ENCODE data around the gene SEPTIN5. TPM values are rescaled to one million over a fixed set of nuclear protein-coding genes. Genes with fewer than 3 reads are reported as not detected.

Gene SEPTIN5
- total RNA-seq, 1 experiment from 2014 or later, result 30.7 TPM

DNA sequence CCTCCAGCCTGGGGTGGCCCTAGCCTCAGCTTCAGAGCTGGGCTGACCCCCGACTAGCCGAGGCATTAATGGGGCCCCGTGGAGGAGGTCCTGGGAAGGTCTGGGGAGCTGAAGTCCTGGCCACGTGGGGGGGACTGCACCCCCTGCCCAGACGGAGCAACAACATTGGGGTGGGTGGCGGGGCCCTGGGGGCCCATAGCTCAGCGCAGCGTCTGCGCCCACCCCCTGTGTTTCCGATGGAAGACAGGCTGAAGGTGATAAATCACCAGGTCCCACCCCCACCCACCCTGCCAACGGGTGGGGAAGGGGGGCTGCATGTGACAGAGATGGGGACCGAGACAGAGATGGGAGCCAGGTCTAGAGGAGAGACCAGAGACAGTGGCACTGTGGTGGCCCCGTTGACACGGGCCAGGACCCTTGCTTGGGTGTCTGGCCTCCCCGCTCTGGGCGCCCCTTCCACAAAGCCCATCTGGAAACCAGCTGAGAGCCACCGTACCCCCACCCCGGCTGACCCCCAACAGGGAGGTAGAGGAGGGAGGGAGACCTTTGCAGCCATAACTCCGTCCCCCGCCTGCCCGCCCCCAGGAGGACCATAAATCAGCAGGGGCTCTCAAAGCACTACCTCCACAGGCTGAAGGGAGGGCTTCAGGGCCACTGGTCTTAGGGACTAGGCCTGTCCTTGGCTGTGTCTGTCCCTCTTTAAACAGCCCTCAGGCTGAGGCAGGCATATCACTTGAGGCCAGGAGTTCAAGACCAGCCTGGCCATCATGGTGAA is 17.2 kb downstream of the SEPTIN5 start:
- no peak overlapping the region for H3K4me3 ChIP-seq
- H3K36me3 ChIP-seq, result no peaks in the 10 kb centered on the region
- no peaks in the 10 kb centered on the region for H3K27me3 ChIP-seq
- H3K9me3 ChIP-seq, result no peaks in the 10 kb centered on the region
- no peak for DNase-seq

GRCh38 chr22:19732403-19733113 is 18.3 kb downstream of the SEPTIN5 start:
- no peak for DNase-seq
- no peaks in the 10 kb centered on the region for H3K27me3 ChIP-seq
- H3K4me3 ChIP-seq, result no peak overlapping the region
- no peaks in the 10 kb centered on the region for H3K36me3 ChIP-seq
- no peaks in the 10 kb centered on the region for H3K9me3 ChIP-seq

- no peak for DNase-seq
- H3K9me3 ChIP-seq, result no peaks in the 10 kb centered on the region
- no peak overlapping the region for H3K4me3 ChIP-seq
- H3K27me3 ChIP-seq, result no peaks in the 10 kb centered on the region
- no peaks in the 10 kb centered on the region for H3K36me3 ChIP-seq
Observed at GRCh38 chr22:19733755-19734154, 19.5 kb downstream of the SEPTIN5 start.

DNA sequence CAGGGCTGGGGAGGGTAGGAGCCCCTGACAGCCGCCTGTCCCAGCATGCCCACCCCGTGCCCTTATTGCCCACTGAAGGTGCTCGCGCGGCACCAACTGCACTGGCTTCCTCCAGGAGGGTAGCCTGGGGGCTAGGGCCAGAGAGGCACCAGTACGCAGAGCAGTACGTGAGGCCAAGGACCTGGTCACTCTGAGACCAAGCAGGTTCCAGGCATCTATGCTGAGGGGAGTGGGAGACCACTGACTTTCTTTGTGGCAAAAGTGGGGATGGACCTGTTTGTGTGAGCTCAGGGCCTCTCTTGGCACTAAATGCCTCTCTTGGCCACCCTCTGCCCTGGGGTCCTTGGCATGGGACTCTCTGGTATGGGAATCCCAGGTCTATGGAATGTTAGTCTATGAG is 19.9 kb downstream of the SEPTIN5 start:
- Histone ChIP-seq H3K36me3 (no peaks in the 10 kb centered on the region), H3K4me3 (no peak overlapping the region), H3K27me3 (no peaks in the 10 kb centered on the region), H3K9me3 (no peaks in the 10 kb centered on the region)
- no peak for DNase-seq

DNA sequence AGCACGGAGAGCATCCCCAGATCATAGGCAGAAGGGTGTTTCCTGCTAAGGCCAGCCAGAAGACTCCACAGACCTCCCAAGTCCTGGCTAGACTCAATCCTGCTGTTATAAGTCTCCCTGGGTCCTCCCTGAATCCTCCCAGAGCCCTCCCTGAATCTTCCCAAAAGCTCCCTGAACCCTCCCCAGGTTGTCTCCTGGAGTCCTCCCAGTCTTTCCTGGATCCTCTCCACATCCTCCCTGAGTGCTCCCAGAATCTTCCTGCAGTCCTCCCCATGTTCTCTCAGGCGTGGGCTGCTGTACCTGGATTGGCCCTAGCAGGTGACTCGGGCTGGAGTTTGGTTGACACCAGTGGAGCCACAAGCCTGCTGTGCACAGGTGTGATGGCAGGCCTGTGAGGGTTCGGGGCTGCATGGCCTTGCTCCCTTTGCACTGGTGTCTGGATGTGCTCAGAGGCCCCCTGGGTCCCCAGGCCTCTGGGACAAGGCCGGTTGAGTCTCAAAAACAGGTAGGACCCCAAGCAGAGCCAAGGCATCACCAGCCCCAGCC is 20.6 kb downstream of the SEPTIN5 start:
- Histone ChIP-seq H3K9me3 (no peaks in the 10 kb centered on the region), H3K36me3 (no peaks in the 10 kb centered on the region), H3K27me3 (no peaks in the 10 kb centered on the region), H3K4me3 (no peak overlapping the region)
- DNase-seq, result no peak

DNA sequence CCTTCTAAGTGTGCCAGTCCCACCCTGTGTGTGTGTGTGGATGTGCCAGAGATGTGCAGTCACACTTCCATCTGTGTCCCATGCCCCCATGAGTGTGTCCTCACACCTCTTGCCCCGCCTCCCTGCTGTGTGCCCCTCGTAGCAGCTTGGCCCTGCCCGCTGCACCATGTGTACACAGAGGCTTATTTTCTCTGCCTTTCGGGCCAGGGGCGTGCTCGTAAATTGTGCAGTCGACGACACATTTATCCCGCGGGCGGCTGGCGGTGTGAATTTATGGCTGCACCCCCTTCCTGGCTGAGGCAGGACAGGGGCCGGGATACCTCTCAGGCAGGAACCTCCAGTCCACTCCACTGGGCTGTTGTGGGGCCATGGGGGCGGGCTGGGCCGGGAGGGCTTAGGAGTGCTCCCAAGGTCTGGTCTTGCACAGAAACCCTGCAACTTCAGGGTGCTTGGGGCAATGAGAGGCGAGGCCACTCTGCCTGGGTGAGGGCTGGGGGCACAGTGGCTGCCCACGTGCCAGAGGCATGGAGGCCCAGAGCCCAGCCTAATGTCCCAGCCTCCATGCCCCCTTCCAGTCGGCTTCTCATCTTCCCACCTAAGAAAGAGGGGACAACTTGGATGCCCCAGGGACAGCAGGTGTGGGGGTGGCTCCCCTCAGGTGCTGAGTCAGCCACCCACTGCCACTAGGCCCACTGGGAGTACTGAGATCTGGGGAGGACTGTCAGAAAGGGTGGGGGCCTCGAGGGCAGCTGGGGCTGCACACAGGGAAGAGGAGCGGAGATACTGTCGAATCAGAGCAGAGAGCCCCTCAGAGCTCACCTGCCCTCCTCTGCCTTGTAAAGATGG is 21.6 kb downstream of the SEPTIN5 start:
- no peak overlapping the region for H3K4me3 ChIP-seq
- no peaks in the 10 kb centered on the region for H3K27me3 ChIP-seq
- no peaks in the 10 kb centered on the region for H3K36me3 ChIP-seq
- no peaks in the 10 kb centered on the region for H3K9me3 ChIP-seq
- DNase-seq, result no peak

- no peaks in the 10 kb centered on the region for H3K36me3 ChIP-seq
- H3K9me3 ChIP-seq, result no peaks in the 10 kb centered on the region
- no peak for DNase-seq
- no peaks in the 10 kb centered on the region for H3K27me3 ChIP-seq
- H3K4me3 ChIP-seq, result no peak overlapping the region
Observed at GRCh38 chr22:19737846-19738663, 23.8 kb downstream of the SEPTIN5 start.

- Histone ChIP-seq H3K27me3 (no peaks in the 10 kb centered on the region), H3K9me3 (no peaks in the 10 kb centered on the region), H3K4me3 (no peak overlapping the region), H3K36me3 (no peaks in the 10 kb centered on the region)
- no peak for DNase-seq
Observed at GRCh38 chr22:19738664-19739447, 24.6 kb downstream of the SEPTIN5 start.

GRCh38 chr22:19739448-19739895 is 25.2 kb downstream of the SEPTIN5 start:
- H3K9me3 ChIP-seq, result no peaks in the 10 kb centered on the region
- H3K4me3 ChIP-seq, result no peak overlapping the region
- no peaks in the 10 kb centered on the region for H3K36me3 ChIP-seq
- H3K27me3 ChIP-seq, result no peaks in the 10 kb centered on the region
- DNase-seq, result no peak

DNA sequence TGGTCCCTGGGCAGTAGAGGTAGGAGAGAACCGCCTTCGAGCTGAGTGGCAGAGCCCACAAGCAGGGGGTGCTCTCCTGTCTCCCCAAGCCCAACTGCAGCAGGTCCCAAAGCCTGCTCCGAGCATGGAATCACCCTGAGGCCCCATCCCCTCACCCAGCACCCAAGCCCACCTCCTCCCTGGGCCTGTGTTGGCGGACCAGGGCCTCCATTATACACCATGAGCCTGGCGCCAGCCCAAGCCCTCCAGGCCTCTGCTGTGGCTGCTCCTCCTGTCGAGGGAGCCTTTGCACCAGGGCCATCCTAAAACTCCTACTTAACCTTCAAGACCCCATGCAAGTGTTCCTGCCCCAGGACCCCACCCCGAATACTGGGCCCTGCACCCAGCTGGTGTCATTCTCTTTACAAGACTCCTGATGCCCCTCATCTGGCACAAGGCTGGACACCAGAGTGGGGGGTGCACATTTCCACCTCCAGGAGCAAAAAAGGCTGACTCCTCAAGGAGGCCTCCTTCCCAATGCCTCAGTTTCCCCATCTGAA is 25.7 kb downstream of the SEPTIN5 start:
- H3K4me3 ChIP-seq, result no peak overlapping the region
- H3K9me3 ChIP-seq, result no peaks in the 10 kb centered on the region
- no peak for DNase-seq
- H3K27me3 ChIP-seq, result no peaks in the 10 kb centered on the region
- H3K36me3 ChIP-seq, result no peaks in the 10 kb centered on the region

DNA sequence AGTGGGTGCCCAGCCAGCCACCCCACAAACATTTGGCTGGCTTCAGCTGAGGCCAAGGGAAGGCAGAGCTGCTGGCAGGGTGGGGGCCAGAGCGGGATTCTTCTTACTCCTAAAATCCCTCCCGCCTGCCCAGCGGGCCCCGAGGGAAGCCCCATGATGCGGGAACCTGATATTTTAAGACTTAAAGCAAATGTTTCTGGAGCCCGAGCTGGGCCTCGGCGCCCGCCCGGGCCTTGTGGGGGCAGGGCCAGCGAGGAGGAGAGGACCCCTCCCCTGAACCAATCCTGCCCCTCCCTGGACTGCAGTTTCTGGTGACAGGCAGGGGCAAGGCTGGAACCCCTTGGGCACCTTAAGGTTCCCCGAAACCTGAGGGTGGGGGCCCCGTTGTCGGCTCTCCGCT is 26.3 kb downstream of the SEPTIN5 start:
- H3K9me3 ChIP-seq, result no peaks in the 10 kb centered on the region
- H3K36me3 ChIP-seq, result no peaks in the 10 kb centered on the region
- no peak overlapping the region for H3K4me3 ChIP-seq
- H3K27me3 ChIP-seq, result no peaks in the 10 kb centered on the region
- no peak for DNase-seq

DNA sequence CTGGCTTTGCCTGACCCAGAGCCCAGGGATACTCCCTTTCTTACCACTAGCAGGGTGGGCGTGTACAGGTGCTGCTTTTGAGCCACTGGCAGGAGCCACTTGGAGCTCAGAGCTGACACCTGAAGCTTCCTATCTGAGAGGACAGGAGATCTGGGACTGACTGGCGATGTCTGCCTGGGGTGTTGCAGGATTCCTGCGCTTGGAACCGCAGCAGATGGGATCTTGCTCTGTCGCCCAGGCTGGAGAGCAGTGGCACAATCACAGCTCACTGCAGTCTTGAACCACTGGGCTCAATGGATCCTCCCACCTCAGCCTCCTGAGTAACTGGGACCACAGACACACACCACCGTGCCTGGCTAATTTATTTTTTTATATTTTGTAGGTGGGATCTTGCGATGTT is 26.8 kb downstream of the SEPTIN5 start:
- H3K27me3 ChIP-seq, result no peaks in the 10 kb centered on the region
- DNase-seq, result no peak
- H3K4me3 ChIP-seq, result no peak overlapping the region
- H3K9me3 ChIP-seq, result no peaks in the 10 kb centered on the region
- H3K36me3 ChIP-seq, result no peaks in the 10 kb centered on the region

DNA sequence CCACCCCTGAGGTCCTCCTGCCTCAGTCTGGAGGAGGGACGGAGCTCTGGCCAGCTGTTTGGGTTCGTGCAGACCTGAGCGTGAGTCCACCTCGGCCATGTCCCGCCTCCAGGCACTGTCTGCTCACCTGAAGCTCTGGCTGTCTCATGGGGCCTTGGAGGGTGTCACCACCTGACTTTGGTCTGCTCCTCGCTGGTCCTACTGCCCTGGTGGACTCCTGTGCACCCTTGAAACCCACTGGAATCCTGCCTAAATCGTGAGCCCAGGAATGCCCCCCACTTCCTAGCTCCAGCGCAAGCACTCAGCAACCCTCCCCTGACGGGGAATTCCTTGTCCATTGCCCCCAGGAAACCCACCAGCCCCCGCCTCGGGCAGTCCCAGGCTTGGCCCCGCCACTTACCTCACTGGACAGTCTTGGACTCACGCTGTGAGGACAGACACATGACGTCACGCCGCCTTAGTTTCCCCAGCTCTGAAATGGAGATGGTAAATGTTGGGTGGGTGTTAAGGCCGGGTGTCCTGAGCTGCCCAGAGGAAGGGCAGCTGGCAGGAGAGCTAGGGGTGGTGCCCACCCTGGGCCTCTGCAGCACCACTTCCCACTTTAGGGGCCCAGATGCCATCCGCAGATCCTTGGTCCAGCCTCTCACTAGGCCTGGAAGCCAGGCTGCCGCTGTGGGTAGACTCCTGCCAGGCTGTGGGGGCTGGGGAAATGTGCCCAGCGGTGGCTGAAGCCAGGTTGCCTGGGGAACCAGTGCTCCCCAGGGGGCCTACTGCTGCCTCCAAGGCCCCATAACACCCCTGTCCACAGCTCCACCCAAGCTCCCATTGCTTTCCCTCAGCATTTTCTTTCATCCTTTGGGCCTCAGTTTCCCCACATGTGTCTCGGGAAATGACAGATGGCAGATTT is 28.1 kb downstream of the SEPTIN5 start:
- H3K36me3 ChIP-seq, result no peaks in the 10 kb centered on the region
- no peak for DNase-seq
- no peaks in the 10 kb centered on the region for H3K27me3 ChIP-seq

DNA sequence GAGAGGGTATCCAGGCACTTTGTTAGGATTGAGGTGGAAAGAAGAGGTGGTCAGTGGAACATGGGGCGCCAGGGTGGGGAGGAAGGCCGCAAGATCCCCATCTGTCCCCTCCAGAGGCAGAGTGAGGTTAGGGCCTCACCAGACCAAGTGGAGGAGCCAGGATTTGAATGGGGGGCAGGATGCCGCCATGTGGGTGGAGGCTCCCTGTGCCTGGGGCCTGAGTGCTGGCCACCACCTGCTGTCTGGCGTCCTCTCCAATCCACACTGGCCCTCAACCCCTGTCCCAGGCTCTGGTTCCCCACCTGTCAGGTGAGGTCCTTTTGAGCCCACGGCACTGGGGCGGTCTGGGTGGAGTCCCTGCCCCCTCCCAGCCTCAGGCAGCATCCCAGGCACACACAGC is 28.8 kb downstream of the SEPTIN5 start:
- H3K9me3 ChIP-seq, result no peaks in the 10 kb centered on the region
- no peak for DNase-seq
- H3K36me3 ChIP-seq, result no peaks in the 10 kb centered on the region
- H3K4me3 ChIP-seq, result no peak overlapping the region
- H3K27me3 ChIP-seq, result no peaks in the 10 kb centered on the region

More for the DNA sequence above, 28.1 kb downstream of the SEPTIN5 start:
- Histone ChIP-seq H3K4me3 (no peak overlapping the region), H3K9me3 (no peaks in the 10 kb centered on the region)

Measured in MG63 (cell line).